K562 (cell line): ENCODE measurements around the gene SLC25A21. TPM values are rescaled to one million over a fixed set of nuclear protein-coding genes. Genes with fewer than 3 reads are reported as not detected.

ENCODE experiments used
- ATAC-seq: fragments of 200-7000 bp; cut with Tn5 transposase; 3 replicates; pipeline ENCODE4 v1.9.1; 2020; ENCODE audit warnings: moderate library complexity
- BruUV-seq: library from RNA; stranded (reverse); fragments of 400-500 nt; replicated peaks from 2 replicates; lab custom pipeline; 2021; lab: Mats Ljungman, UMichigan
- CTCF ChIA-PET: fragments of 300-600 bp; formaldehyde crosslinking; extraction: SDS; loops from one replicate; lab custom pipeline; 2021; ENCODE audit warnings: low intra/inter-chr PET ratio; lab: Yijun Ruan, JAX
- POLR2A ChIA-PET: fragments of 300-600, 350-650 bp; sonication (Branson Sonifier 250); formaldehyde crosslinking; extraction: SDS; loops from one replicate; lab custom pipeline; 2021; ENCODE audit warnings: antibody characterized with exemption, inconsistent platforms; lab: Yijun Ruan, JAX
- DNase-seq, 4 experiments: peaks; one replicate each; pipeline versions ENCODE4 v3.0.0 to v3.0.0-alpha.2; 2011 to 2018; ENCODE audit warnings: low spot score in 3 of 4, mixed read lengths in 3 of 4; ENCODE audit errors: extremely low read depth in 1 of 4
- FAIRE-seq: peaks from 2 replicates; lab custom pipeline; 2011; peaks lifted over from hg19 to GRCh38; lab: Jason Lieb, UNC
- H2AFZ ChIP-seq: 2 replicates; pipeline ENCODE4 v1.6.0; 2011; ENCODE audit warnings: low read depth, low read length, control low read depth, inconsistent platforms
- H3K27ac ChIP-seq: fragments of 200-600 bp; 3 replicates; pipeline ENCODE4 v1.8.0; 2011; ENCODE audit warnings: low read depth, mild to moderate bottlenecking, control low read depth, inconsistent platforms, low read length, moderate library complexity, mixed read lengths; ENCODE audit errors: extremely low read depth
- H3K27me3 ChIP-seq, 2 experiments: fragments of 300-600 bp in 1 of 2; 2 replicates in 1 of 2; 3 replicates in 1 of 2; pipeline versions ENCODE4 v1.6.0 to v1.8.0; 2011; ENCODE audit warnings: inconsistent platforms in 2 of 2, low read length in 2 of 2, mild to moderate bottlenecking in 1 of 2, mixed read lengths in 1 of 2, moderate library complexity in 1 of 2; ENCODE audit not compliant: control insufficient read depth in 2 of 2, insufficient read depth in 2 of 2
- H3K36me3 ChIP-seq: fragments of 300-600 bp; 3 replicates; pipeline ENCODE4 v1.8.0; 2011; ENCODE audit warnings: mild to moderate bottlenecking, low read length, inconsistent platforms; ENCODE audit not compliant: control insufficient read depth, insufficient read depth
- H3K4me1 ChIP-seq, 2 experiments: fragments of 200-600 bp in 1 of 2; replicated peaks in 1 of 2; 2 replicates in 1 of 2; 3 replicates in 1 of 2; pipeline versions ENCODE4 v1.5.1 to v1.8.0; 2011; ENCODE audit warnings: inconsistent platforms in 2 of 2, low read length in 2 of 2, mild to moderate bottlenecking in 1 of 2, mixed read lengths in 1 of 2, moderate library complexity in 1 of 2; ENCODE audit not compliant: control insufficient read depth in 2 of 2, insufficient read depth in 2 of 2
- H3K4me2 ChIP-seq: 2 replicates; pipeline ENCODE4 v1.6.1; 2011; ENCODE audit warnings: low read length, control low read depth, inconsistent platforms, mixed read lengths; ENCODE audit not compliant: insufficient read depth
- H3K4me3 ChIP-seq: fragments of 200-600 bp; sonication (generic), shearing (Covaris generic); 2 replicates; pipeline ENCODE4 v1.5.1; 2016; ENCODE audit warnings: control low read depth, inconsistent platforms
- H3K79me2 ChIP-seq: fragments of 200-600 bp; 3 replicates; pipeline ENCODE4 v1.8.0; 2011; ENCODE audit warnings: low read length, inconsistent platforms; ENCODE audit not compliant: control insufficient read depth, insufficient read depth
- H3K9ac ChIP-seq, 2 experiments: 2 replicates each; pipeline versions ENCODE4 v1.6.0 to v1.6.1; 2011; ENCODE audit warnings: low read depth in 2 of 2, low read length in 2 of 2, control low read depth in 1 of 2, inconsistent platforms in 1 of 2, mild to moderate bottlenecking in 1 of 2, mixed read lengths in 1 of 2; ENCODE audit not compliant: insufficient read depth in 1 of 2
- H3K9me1 ChIP-seq: one replicate; pipeline ENCODE4 v1.6.0; 2011; ENCODE audit warnings: inconsistent platforms, mild to moderate bottlenecking, low read length, moderate library complexity; ENCODE audit not compliant: control insufficient read depth, insufficient read depth
- H3K9me3 ChIP-seq: replicated peaks from 2 replicates; pipeline ENCODE4 v1.5.1; 2011; ENCODE audit warnings: low read depth, low read length, inconsistent platforms; ENCODE audit not compliant: control insufficient read depth, insufficient read depth
- H4K20me1 ChIP-seq: replicated peaks from 2 replicates; pipeline ENCODE4 v1.6.1; 2011; ENCODE audit warnings: low read length, inconsistent platforms, mixed read lengths; ENCODE audit not compliant: control insufficient read depth, insufficient read depth
- PHB2 ChIP-seq: fragments of 450-650 bp; IDR thresholded peaks from 2 replicates; pipeline ENCODE4 v1.6.1; 2017; ENCODE audit warnings: low read depth
- RBBP5 ChIP-seq: fragments of 200-600 bp; sonication (generic); IDR thresholded peaks from 2 replicates; pipeline ENCODE4 v1.6.1; 2012; ENCODE audit warnings: borderline replicate concordance, mild to moderate bottlenecking, low read length, control low read depth, inconsistent platforms; ENCODE audit not compliant: insufficient read depth, poor library complexity, severe bottlenecking
- WGBS: fragments of 100-300 bp; shearing (Covaris generic); methylation state at CpG from one replicate; pipeline ENCODE4 v1.1.6; 2016; ENCODE audit warnings: low coverage, mixed read lengths; ENCODE audit not compliant: insufficient coverage; ENCODE audit errors: missing lambda C conversion rate; 5-methylcytosine and 5-hydroxymethylcytosine counted together
- in situ Hi-C: fragments of 300-500 bp; cut with MboI; formaldehyde crosslinking; loops from 4 replicates; pipeline ENCODE4 v1.15.0; 2018; ENCODE audit warnings: inconsistent platforms, mixed read lengths
- intact Hi-C: fragments of 100-400 bp; cut with micrococcal nuclease; formaldehyde crosslinking; loops from 2 replicates; pipeline ENCODE4 v1.14.2; 2022
- polyA plus RNA-seq, 8 experiments: library from polyadenylated mRNA; depleted of rRNA in 4 of 8; stranded (reverse) in 5 of 8; unstranded in 3 of 8; fragments of >200 nt; fragmentation: Nextera tagmentation in 2 of 8; fragmentation: Illumina TruSeq in 1 of 8; extraction: Ambion mirVana in 2 of 8; extraction: Trizol in 1 of 8; gene quantifications; 2 replicates each; pipeline versions ENCODE4 v1.2.1 to v1.2.3, GENCODE V29; 2011 to 2014; ENCODE audit warnings: inconsistent platforms in 1 of 8, missing spikeins in 1 of 8
- total RNA-seq, 7 experiments: library from RNA; depleted of rRNA in 6 of 7; stranded (reverse); fragments of >200 nt in 6 of 7; fragmentation: Illumina TruSeq in 2 of 7; extraction: Trizol in 2 of 7; gene quantifications; 2 replicates each; pipeline versions ENCODE4 v1.2.1 to v1.2.3, GENCODE V29; 2011 to 2021; ENCODE audit warnings: low replicate concordance in 1 of 7
- TF ChIP-seq, protein P1 (sequence below): fragments of 200-400 bp; formaldehyde crosslinking; IDR thresholded peaks from 2 replicates; pipeline ENCODE4 v1.6.1; 2017; ENCODE audit warnings: mild to moderate bottlenecking, low read depth, low read length, moderate library complexity
- TF ChIP-seq, protein P2 (sequence below): sonication (generic); IDR thresholded peaks from 2 replicates; pipeline ENCODE4 v1.6.1; 2016
- TF ChIP-seq, protein P3 (sequence below): fragments of 450-650 bp; IDR thresholded peaks from 2 replicates; pipeline ENCODE4 v1.7.0; 2016; ENCODE audit warnings: borderline replicate concordance
- TF ChIP-seq, protein P4 (sequence below): sonication (generic); formaldehyde crosslinking; IDR thresholded peaks from 2 replicates; pipeline ENCODE4 v1.8.0; 2022; ENCODE audit warnings: missing genetic modification reagents, mild to moderate bottlenecking, moderate library complexity, borderline replicate concordance
- TF ChIP-seq, protein P5 (sequence below): sonication (generic); formaldehyde crosslinking; IDR thresholded peaks from 2 replicates; pipeline ENCODE4 v1.8.0; 2023; ENCODE audit warnings: mild to moderate bottlenecking, missing genetic modification reagents
- TF ChIP-seq, protein P6 (sequence below): sonication (generic); formaldehyde crosslinking; IDR thresholded peaks from 2 replicates; pipeline ENCODE4 v1.8.0; 2022; ENCODE audit warnings: mild to moderate bottlenecking, missing genetic modification reagents

Gene SLC25A21
- total and polyA plus RNA-seq, 9 of the 15 experiments (the other 6 are each of a cell fraction or from before 2014, with no cell fraction given) = 15.2 to 46.7 (median 28.7) TPM

DNA sequence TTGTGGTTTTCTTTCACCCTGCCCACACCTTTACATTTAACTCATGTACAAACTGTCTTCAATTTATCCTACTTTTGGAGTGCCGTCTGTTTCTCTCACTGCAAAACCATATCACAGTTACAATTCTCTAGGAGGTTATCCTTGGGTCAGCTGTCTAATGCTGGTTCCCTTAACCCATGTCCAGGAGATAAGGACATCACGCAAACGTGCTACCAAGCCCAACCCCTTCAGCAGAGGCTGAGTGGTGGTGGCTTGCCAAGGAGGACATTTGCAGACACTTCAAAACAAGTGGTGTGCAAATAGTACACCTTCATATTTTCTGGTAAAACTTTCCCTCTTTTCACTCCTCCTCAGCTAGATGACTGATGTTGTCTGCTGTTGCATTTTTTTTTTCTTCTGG, 342.9 kb downstream of the SLC25A21 start (continued):
- TF ChIP-seq, protein P1, sequence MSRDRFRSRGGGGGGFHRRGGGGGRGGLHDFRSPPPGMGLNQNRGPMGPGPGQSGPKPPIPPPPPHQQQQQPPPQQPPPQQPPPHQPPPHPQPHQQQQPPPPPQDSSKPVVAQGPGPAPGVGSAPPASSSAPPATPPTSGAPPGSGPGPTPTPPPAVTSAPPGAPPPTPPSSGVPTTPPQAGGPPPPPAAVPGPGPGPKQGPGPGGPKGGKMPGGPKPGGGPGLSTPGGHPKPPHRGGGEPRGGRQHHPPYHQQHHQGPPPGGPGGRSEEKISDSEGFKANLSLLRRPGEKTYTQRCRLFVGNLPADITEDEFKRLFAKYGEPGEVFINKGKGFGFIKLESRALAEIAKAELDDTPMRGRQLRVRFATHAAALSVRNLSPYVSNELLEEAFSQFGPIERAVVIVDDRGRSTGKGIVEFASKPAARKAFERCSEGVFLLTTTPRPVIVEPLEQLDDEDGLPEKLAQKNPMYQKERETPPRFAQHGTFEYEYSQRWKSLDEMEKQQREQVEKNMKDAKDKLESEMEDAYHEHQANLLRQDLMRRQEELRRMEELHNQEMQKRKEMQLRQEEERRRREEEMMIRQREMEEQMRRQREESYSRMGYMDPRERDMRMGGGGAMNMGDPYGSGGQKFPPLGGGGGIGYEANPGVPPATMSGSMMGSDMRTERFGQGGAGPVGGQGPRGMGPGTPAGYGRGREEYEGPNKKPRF = no peak
- TF ChIP-seq, protein P2, sequence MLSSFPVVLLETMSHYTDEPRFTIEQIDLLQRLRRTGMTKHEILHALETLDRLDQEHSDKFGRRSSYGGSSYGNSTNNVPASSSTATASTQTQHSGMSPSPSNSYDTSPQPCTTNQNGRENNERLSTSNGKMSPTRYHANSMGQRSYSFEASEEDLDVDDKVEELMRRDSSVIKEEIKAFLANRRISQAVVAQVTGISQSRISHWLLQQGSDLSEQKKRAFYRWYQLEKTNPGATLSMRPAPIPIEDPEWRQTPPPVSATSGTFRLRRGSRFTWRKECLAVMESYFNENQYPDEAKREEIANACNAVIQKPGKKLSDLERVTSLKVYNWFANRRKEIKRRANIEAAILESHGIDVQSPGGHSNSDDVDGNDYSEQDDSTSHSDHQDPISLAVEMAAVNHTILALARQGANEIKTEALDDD = peak; percentile 88

DNA sequence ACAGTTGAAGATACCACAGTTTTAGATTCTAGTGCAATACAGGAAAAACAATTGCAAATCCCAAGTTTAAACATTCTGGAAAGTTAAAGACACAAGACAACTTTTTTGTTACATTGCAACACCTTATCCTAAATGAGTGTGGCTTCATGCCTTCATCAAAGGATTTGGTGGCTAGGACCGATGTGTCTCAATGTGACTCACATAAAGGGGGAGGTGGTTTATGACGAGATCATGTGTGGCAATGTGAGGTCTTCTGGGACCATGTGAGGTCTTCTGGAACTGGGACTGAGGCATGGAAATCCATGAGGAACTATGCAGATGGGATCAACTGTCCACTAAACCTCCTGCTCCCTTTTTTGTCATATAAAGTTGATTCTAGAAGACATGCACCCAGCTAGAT, 344.5 kb downstream of the SLC25A21 start:
- WGBS = 0% methylated on average over 2 of the region's 2 CpGs
- no peak for ATAC-seq
- no peak overlapping the region for H3K4me2 ChIP-seq
- intact Hi-C loops (no loop called here), in situ Hi-C loops (no loop called here)
- H3K9me3 ChIP-seq = no peaks in the 10 kb centered on the region
- H3K27me3 ChIP-seq = no peaks in the 10 kb centered on the region
- CTCF ChIA-PET = no interaction called here
- H3K9ac ChIP-seq = no peak overlapping the region
- no peaks in the 10 kb centered on the region for H3K9me1 ChIP-seq
- no peaks in the 10 kb centered on the region for H3K36me3 ChIP-seq
- H2AFZ ChIP-seq = no peak overlapping the region
- H3K4me1 ChIP-seq = peaks cover 0 to 6% of the 10 kb centered on the region in 2 experiments; a peak in 2 of 5 replicates
- H3K79me2 ChIP-seq = no peaks in the 10 kb centered on the region
- no peak for FAIRE-seq
- BruUV-seq = no TSS peak
- no peaks in the 10 kb centered on the region; the same call in 1 of the 2 replicates for H4K20me1 ChIP-seq
- no peak overlapping the region for H3K27ac ChIP-seq
- POLR2A ChIA-PET = no interaction called here
- no peak overlapping the region for H3K4me3 ChIP-seq
- DNase-seq = no peak
- TF ChIP-seq, protein P3, sequence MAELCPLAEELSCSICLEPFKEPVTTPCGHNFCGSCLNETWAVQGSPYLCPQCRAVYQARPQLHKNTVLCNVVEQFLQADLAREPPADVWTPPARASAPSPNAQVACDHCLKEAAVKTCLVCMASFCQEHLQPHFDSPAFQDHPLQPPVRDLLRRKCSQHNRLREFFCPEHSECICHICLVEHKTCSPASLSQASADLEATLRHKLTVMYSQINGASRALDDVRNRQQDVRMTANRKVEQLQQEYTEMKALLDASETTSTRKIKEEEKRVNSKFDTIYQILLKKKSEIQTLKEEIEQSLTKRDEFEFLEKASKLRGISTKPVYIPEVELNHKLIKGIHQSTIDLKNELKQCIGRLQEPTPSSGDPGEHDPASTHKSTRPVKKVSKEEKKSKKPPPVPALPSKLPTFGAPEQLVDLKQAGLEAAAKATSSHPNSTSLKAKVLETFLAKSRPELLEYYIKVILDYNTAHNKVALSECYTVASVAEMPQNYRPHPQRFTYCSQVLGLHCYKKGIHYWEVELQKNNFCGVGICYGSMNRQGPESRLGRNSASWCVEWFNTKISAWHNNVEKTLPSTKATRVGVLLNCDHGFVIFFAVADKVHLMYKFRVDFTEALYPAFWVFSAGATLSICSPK = no peak
- TF ChIP-seq, protein P4, sequence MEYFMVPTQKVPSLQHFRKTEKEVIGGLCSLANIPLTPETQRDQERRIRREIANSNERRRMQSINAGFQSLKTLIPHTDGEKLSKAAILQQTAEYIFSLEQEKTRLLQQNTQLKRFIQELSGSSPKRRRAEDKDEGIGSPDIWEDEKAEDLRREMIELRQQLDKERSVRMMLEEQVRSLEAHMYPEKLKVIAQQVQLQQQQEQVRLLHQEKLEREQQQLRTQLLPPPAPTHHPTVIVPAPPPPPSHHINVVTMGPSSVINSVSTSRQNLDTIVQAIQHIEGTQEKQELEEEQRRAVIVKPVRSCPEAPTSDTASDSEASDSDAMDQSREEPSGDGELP (CRISPR knock-in tag) = no peak
- TF ChIP-seq PHB2 (no peak), RBBP5 (no peak)
- TF ChIP-seq, protein P5, sequence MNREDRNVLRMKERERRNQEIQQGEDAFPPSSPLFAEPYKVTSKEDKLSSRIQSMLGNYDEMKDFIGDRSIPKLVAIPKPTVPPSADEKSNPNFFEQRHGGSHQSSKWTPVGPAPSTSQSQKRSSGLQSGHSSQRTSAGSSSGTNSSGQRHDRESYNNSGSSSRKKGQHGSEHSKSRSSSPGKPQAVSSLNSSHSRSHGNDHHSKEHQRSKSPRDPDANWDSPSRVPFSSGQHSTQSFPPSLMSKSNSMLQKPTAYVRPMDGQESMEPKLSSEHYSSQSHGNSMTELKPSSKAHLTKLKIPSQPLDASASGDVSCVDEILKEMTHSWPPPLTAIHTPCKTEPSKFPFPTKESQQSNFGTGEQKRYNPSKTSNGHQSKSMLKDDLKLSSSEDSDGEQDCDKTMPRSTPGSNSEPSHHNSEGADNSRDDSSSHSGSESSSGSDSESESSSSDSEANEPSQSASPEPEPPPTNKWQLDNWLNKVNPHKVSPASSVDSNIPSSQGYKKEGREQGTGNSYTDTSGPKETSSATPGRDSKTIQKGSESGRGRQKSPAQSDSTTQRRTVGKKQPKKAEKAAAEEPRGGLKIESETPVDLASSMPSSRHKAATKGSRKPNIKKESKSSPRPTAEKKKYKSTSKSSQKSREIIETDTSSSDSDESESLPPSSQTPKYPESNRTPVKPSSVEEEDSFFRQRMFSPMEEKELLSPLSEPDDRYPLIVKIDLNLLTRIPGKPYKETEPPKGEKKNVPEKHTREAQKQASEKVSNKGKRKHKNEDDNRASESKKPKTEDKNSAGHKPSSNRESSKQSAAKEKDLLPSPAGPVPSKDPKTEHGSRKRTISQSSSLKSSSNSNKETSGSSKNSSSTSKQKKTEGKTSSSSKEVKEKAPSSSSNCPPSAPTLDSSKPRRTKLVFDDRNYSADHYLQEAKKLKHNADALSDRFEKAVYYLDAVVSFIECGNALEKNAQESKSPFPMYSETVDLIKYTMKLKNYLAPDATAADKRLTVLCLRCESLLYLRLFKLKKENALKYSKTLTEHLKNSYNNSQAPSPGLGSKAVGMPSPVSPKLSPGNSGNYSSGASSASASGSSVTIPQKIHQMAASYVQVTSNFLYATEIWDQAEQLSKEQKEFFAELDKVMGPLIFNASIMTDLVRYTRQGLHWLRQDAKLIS (CRISPR knock-in tag) = no peak
- TF ChIP-seq, protein P6, sequence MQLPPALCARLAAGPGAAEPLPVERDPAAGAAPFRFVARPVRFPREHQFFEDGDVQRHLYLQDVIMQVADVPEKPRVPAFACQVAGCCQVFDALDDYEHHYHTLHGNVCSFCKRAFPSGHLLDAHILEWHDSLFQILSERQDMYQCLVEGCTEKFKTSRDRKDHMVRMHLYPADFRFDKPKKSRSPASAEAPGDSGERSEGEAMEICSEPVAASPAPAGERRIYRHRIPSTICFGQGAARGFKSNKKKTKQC (CRISPR knock-in tag) = no peak
